Uterus (tissue), 4 donors: Measurements from ENCODE around the gene ALKBH1. TPM values are rescaled to one million over a fixed set of nuclear protein-coding genes. Genes with fewer than 3 reads are reported as not detected.
"Not testable (repeated sequence)": the region's sequence is repeated elsewhere in the genome, so short reads cannot be mapped to it uniquely, and the experiment has no call there.

Experiments
- DNase-seq, 2 donors: peaks; one replicate each; pipeline ENCODE4 v3.0.0-alpha.2; 2019 to 2020
- H3K27ac ChIP-seq, 2 donors: fragments of 200-600 bp; sonication (generic); 1 replicate in 1 of 2; 2 replicates in 1 of 2; pipeline ENCODE4 v1.5.1; 2016 to 2018
- H3K27me3 ChIP-seq, 2 donors: fragments of 200-600 bp; sonication (generic); one replicate each; pipeline ENCODE4 v1.5.1; 2018 to 2019; ENCODE audit warnings: control low read depth in 1 of 2
- H3K36me3 ChIP-seq, 2 donors: fragments of 200-600 bp; sonication (generic); one replicate each; pipeline ENCODE4 v1.5.1; 2019; ENCODE audit warnings: control low read depth in 1 of 2
- H3K4me1 ChIP-seq, 2 donors: fragments of 200-600 bp; sonication (generic); one replicate each; pipeline ENCODE4 v1.5.1; 2018 to 2019; ENCODE audit warnings: control low read depth in 1 of 2
- H3K4me3 ChIP-seq, 2 donors: fragments of 200-600 bp; sonication (generic); 1 replicate in 1 of 2; 2 replicates in 1 of 2; pipeline ENCODE4 v1.5.1; 2018 to 2019; ENCODE audit warnings: mild to moderate bottlenecking in 1 of 2
- H3K9me3 ChIP-seq, 2 donors: fragments of 200-600 bp; sonication (generic); one replicate each; pipeline ENCODE4 v1.5.1; 2019; ENCODE audit warnings: control low read depth in 1 of 2
- CTCF ChIP-seq, 4 experiments: fragments of 200-600 bp in 2 of 4; fragments of 450-650 bp in 2 of 4; sonication (generic) in 2 of 4; IDR thresholded peaks; one replicate each; pipeline ENCODE4 v1.5.1; 2016 to 2019; ENCODE audit warnings: antibody characterized with exemption in 4 of 4, mild to moderate bottlenecking in 2 of 4, moderate library complexity in 1 of 4
- POLR2A ChIP-seq, 2 donors: fragments of 450-650 bp; IDR thresholded peaks; one replicate each; pipeline ENCODE4 v1.6.1; 2016; ENCODE audit warnings: antibody characterized with exemption in 2 of 2, mild to moderate bottlenecking in 1 of 2, moderate library complexity in 1 of 2
- intact Hi-C: fragments of 100-400 bp; cut with DNase I; formaldehyde crosslinking; loops from one replicate; pipeline ENCODE4 v1.15.1; 2023; ENCODE audit warnings: low total_unique reads
- total RNA-seq, 4 donors: library from RNA; depleted of rRNA in 3 of 4; stranded (reverse); fragments of >200 nt in 3 of 4; gene quantifications; one replicate each; pipeline versions ENCODE4 v1.1.0 to v1.2.4, GENCODE V29; 2014 to 2023
- donor health status: DM: yes; HTN: yes; CAD: no.

The ALKBH1 gene
- total RNA-seq, 4 donors from 2014 or later: 5.3 to 36.4 (median 16.7) TPM

GRCh38 chr14:77673193-77673592, 34.6 kb downstream of the ALKBH1 start:
- intact Hi-C loops: no loop called here

GRCh38 chr14:77667331-77667730, 40.5 kb downstream of the ALKBH1 start:
- Histone ChIP-seq H3K4me1 (no peaks in the 10 kb centered on the region), H3K27ac (no peak overlapping the region), H3K9me3 (no peaks in the 10 kb centered on the region), H3K4me3 (no peak overlapping the region), H3K36me3 (no peaks in the 10 kb centered on the region), H3K27me3 (no peaks in the 10 kb centered on the region)
- no peak for TF ChIP-seq POLR2A (IDR thresholded peaks at IDR 0.05)
- TF ChIP-seq CTCF (IDR thresholded peaks at IDR 0.05): no peak
- no peak for DNase-seq
- intact Hi-C loops: no loop called here

More at GRCh38 chr14:77673193-77673592, 34.6 kb downstream of the ALKBH1 start:
- Histone ChIP-seq H3K9me3 (no peaks in the 10 kb centered on the region), H3K36me3 (no peaks in the 10 kb centered on the region), H3K4me1 (no peaks in the 10 kb centered on the region), H3K27me3 (no peaks in the 10 kb centered on the region), H3K4me3 (no peak overlapping the region), H3K27ac (no peak overlapping the region)
- DNase-seq: no peak
- TF ChIP-seq CTCF (IDR thresholded peaks at IDR 0.05) (no peak), POLR2A (IDR thresholded peaks at IDR 0.05) (no peak)

GRCh38 chr14:77663293-77663692, 44.5 kb downstream of the ALKBH1 start:
- Histone ChIP-seq H3K4me1 (no peaks in the 10 kb centered on the region), H3K27ac (peak overlapping the region in 1 of 2 donors; percentile 78), H3K9me3 (no peaks in the 10 kb centered on the region), H3K36me3 (no peaks in the 10 kb centered on the region), H3K4me3 (no peak overlapping the region), H3K27me3 (no peaks in the 10 kb centered on the region)
- DNase-seq: no peak
- TF ChIP-seq POLR2A (IDR thresholded peaks at IDR 0.05): no peak
- intact Hi-C loops: no loop called here

- H3K27me3 ChIP-seq, intact Hi-C loops, DNase-seq, H3K9me3 ChIP-seq, H3K4me1 ChIP-seq, H3K36me3 ChIP-seq, H3K4me3 ChIP-seq, H3K27ac ChIP-seq: not testable (repeated sequence)
These were observed 46.3 kb downstream of the ALKBH1 start for GRCh38 chr14:77661562-77661961.

- Histone ChIP-seq H3K4me3 (no peak overlapping the region), H3K36me3 (no peaks in the 10 kb centered on the region), H3K27ac (no peak overlapping the region), H3K27me3 (no peaks in the 10 kb centered on the region), H3K9me3 (no peaks in the 10 kb centered on the region), H3K4me1 (no peaks in the 10 kb centered on the region)
- no peak for DNase-seq
- TF ChIP-seq CTCF (IDR thresholded peaks at IDR 0.05): no peak
- TF ChIP-seq POLR2A (IDR thresholded peaks at IDR 0.05): no peak
- intact Hi-C loops: no loop called here
These were observed 47.1 kb downstream of the ALKBH1 start for GRCh38 chr14:77660754-77661153.

GRCh38 chr14:77659831-77660230, 48.0 kb downstream of the ALKBH1 start:
- Histone ChIP-seq H3K36me3 (no peaks in the 10 kb centered on the region), H3K9me3 (no peaks in the 10 kb centered on the region), H3K4me3 (no peak overlapping the region), H3K27ac (no peak overlapping the region), H3K27me3 (no peaks in the 10 kb centered on the region), H3K4me1 (no peaks in the 10 kb centered on the region)
- TF ChIP-seq POLR2A (IDR thresholded peaks at IDR 0.05): no peak
- no peak for TF ChIP-seq CTCF (IDR thresholded peaks at IDR 0.05)
- no peak for DNase-seq
- intact Hi-C loops: no loop called here
